ENCODE measurements around the gene TFDP1. TPM values are rescaled to one million over a fixed set of nuclear protein-coding genes. Genes with fewer than 3 reads are reported as not detected.
A peak's percentile ranks its signal among the peaks of the same experiment; 100 is the strongest.

Gene TFDP1
- total RNA-seq, 3 donors from 2014 or later: 31.8 to 34.0 (median 33.3) TPM

GRCh38 chr13:113548778-113549621 lies 35.6 kb upstream of the TFDP1 start:
- Histone ChIP-seq H3K4me3 (peak overlapping the region in 2 of 3 donors; percentile 11 to 31), H3K27ac (no peak overlapping the region)

DNA sequence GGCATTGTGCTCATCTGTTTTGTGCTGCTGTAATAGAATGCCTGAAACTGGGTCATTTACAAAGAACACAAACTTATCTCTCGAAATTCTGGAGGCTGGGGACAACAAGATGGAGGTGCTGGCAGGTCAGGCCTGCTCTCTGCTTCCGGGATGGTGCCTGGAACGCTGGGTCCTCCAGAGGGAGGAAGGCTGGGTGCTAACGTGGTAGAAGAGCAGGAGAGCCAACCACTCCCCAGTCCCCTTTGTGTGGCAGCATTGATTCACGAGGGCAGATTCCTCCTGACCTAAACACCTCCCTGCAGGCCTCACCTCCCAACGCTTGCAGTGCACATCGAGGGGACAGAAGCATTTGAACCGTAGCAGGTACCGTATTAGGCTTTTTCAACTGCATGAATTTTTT lies 34.1 kb upstream of the TFDP1 start:
- TF ChIP-seq, protein P1, sequence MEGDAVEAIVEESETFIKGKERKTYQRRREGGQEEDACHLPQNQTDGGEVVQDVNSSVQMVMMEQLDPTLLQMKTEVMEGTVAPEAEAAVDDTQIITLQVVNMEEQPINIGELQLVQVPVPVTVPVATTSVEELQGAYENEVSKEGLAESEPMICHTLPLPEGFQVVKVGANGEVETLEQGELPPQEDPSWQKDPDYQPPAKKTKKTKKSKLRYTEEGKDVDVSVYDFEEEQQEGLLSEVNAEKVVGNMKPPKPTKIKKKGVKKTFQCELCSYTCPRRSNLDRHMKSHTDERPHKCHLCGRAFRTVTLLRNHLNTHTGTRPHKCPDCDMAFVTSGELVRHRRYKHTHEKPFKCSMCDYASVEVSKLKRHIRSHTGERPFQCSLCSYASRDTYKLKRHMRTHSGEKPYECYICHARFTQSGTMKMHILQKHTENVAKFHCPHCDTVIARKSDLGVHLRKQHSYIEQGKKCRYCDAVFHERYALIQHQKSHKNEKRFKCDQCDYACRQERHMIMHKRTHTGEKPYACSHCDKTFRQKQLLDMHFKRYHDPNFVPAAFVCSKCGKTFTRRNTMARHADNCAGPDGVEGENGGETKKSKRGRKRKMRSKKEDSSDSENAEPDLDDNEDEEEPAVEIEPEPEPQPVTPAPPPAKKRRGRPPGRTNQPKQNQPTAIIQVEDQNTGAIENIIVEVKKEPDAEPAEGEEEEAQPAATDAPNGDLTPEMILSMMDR (IDR thresholded peaks at IDR 0.05): no peak
- TF ChIP-seq POLR2AphosphoS5 (IDR thresholded peaks at IDR 0.05): no peak
- no peak for TF ChIP-seq POLR2A (IDR thresholded peaks at IDR 0.05)
- intact Hi-C loops (cut with DNase I; ENCODE audit: low total_unique reads): no loop called here
- Histone ChIP-seq H3K4me3 (no peak overlapping the region), H3K9me3 (no peaks in the 10 kb centered on the region), H3K27me3 (no peaks in the 10 kb centered on the region), H3K27ac (no peak overlapping the region), H3K4me1 (peaks cover 2 to 3% of the 10 kb centered on the region in 2 donors), H3K36me3 (no peaks in the 10 kb centered on the region)
- DNase-seq (ENCODE audit: low spot score in 2 of 2): peak in 1 of 2 donors; percentile 9

More at GRCh38 chr13:113548778-113549621, 35.6 kb upstream of the TFDP1 start:
- DNase-seq (ENCODE audit: low spot score in 2 of 2): peak in 1 of 2 donors; percentile 43
- intact Hi-C loops (cut with DNase I; ENCODE audit: low total_unique reads): no loop called here
- H3K27me3 ChIP-seq: no peaks in the 10 kb centered on the region
- no peaks in the 10 kb centered on the region for H3K36me3 ChIP-seq
- TF ChIP-seq, protein P1 (IDR thresholded peaks at IDR 0.05): no peak
- TF ChIP-seq POLR2AphosphoS5 (IDR thresholded peaks at IDR 0.05) (no peak), POLR2A (IDR thresholded peaks at IDR 0.05) (no peak)
- peaks cover 5 to 8% of the 10 kb centered on the region in 2 donors for H3K4me1 ChIP-seq
- no peaks in the 10 kb centered on the region for H3K9me3 ChIP-seq

DNA sequence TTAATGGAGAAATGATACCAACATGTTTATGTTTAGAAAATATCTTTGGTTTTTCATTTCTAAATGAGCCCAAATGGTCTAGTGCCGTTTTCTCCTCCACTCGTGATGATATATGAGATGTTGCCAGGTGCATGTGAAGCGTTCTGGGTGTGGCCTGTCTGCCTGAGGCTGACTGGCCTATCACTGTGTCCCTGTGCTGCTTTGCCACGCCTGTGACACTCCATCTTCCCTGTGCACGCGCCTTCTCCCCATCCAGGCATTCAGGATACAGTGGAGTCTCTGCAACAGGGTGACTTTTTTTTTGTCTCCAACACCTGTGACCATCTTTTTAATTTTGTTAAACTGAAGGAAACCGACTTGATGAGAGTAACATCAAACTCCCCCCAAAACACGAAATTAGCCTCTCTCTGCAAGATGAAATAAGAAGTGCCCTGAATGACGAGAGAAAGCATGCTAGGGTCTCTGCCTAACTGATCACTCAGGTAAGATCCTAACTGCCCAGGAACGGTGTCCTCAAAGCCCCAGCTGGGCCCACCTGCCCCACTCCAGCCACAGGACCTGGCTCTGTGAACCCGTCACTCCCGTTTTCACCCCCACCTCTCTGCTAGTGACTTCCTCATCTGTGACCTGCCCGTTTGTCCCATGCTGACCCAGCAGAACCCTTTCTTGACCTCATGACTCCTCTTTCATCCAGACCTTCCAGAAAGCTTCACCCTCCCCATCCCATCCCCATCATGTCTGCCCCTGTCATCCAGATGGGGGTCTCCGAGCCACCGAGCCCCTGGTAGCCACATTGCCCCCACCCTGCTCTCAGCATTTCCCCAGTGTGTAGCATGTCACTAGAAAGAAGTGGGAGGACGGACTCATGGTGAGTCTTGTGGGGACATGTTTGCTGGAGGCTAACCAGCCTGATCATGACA lies 33.2 kb upstream of the TFDP1 start:
- TF ChIP-seq POLR2A (IDR thresholded peaks at IDR 0.05) (no peak), POLR2AphosphoS5 (IDR thresholded peaks at IDR 0.05) (no peak)
- TF ChIP-seq, protein P1 (IDR thresholded peaks at IDR 0.05): no peak
- H3K27me3 ChIP-seq: no peaks in the 10 kb centered on the region
- no peaks in the 10 kb centered on the region for H3K9me3 ChIP-seq
- H3K27ac ChIP-seq: no peak overlapping the region
- DNase-seq (ENCODE audit: low spot score in 2 of 2): peak; percentile 4 to 30
- H3K4me3 ChIP-seq: no peak overlapping the region
- no peaks in the 10 kb centered on the region for H3K4me1 ChIP-seq
- no peaks in the 10 kb centered on the region for H3K36me3 ChIP-seq
- intact Hi-C loops (cut with DNase I; ENCODE audit: low total_unique reads): no loop called here

DNA sequence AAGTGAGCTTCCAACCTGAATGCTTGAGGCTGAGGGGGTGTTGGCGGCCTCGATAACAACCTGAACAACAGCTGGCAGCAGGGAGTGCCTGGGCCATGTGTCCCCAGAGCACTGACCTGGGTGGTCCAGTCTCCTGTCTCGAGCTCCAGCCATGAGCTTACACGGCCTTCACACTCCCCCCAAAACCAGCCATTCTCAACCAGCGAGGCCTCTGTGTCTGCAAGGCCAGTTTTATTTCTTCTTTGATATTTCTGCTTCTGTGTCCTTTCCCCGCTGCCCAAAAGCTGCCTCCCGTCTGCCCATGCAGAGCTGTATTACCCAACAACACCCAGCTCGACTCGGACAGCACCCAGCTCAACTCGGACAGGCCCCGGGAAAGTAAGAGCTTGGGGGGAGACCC lies 32.5 kb upstream of the TFDP1 start:
- Histone ChIP-seq H3K4me3 (no peak overlapping the region), H3K27me3 (no peaks in the 10 kb centered on the region), H3K27ac (no peak overlapping the region), H3K9me3 (no peaks in the 10 kb centered on the region), H3K4me1 (no peaks in the 10 kb centered on the region), H3K36me3 (no peaks in the 10 kb centered on the region)
- intact Hi-C loops (cut with DNase I; ENCODE audit: low total_unique reads): no loop called here
- TF ChIP-seq POLR2A (IDR thresholded peaks at IDR 0.05) (no peak), POLR2AphosphoS5 (IDR thresholded peaks at IDR 0.05) (no peak)
- TF ChIP-seq, protein P1 (IDR thresholded peaks at IDR 0.05): no peak
- DNase-seq (ENCODE audit: low spot score in 2 of 2): peak in 1 of 2 donors; percentile 22

Data from breast epithelium (tissue), 4 donors.